Subcutaneous abdominal adipose tissue (tissue), 5 donors: ENCODE measurements around the gene ZNF79.

ENCODE experiments used
- H3K27ac ChIP-seq: one replicate; pipeline ENCODE4 v1.7.0; 2013; ENCODE audit warnings: low read depth, mild to moderate bottlenecking, inconsistent platforms, low read length, moderate library complexity
- H3K27me3 ChIP-seq, 5 donors: one replicate each; pipeline ENCODE4 v1.7.0; 2013; ENCODE audit warnings: low read length in 5 of 5, inconsistent platforms in 1 of 5; ENCODE audit not compliant: control insufficient read depth in 5 of 5, insufficient read depth in 4 of 5
- H3K36me3 ChIP-seq, 5 donors: one replicate each; pipeline ENCODE4 v1.7.0; 2013; ENCODE audit warnings: low read length in 5 of 5; ENCODE audit not compliant: control insufficient read depth in 5 of 5, insufficient read depth in 5 of 5
- H3K4me1 ChIP-seq, 5 donors: one replicate each; pipeline ENCODE4 v1.7.0; 2013; ENCODE audit warnings: low read length in 5 of 5, mild to moderate bottlenecking in 3 of 5, moderate library complexity in 1 of 5; ENCODE audit not compliant: control insufficient read depth in 5 of 5, insufficient read depth in 5 of 5
- H3K4me3 ChIP-seq, 5 donors: one replicate each; pipeline ENCODE4 v1.7.0; 2013; ENCODE audit warnings: low read length in 5 of 5, low read depth in 1 of 5
- H3K9ac ChIP-seq, 5 donors: one replicate each; pipeline ENCODE4 v1.7.0; 2013; ENCODE audit warnings: low read length in 5 of 5, mild to moderate bottlenecking in 4 of 5, moderate library complexity in 3 of 5
- H3K9me3 ChIP-seq, 5 donors: one replicate each; pipeline ENCODE4 v1.7.0; 2013; ENCODE audit warnings: low read length in 5 of 5; ENCODE audit not compliant: control insufficient read depth in 5 of 5
- donor health status: healthy.
- donor health status: healthy.
- donor health status: healthy.
- donor health status: healthy.
- donor health status: healthy.

ZNF79 gene

DNA sequence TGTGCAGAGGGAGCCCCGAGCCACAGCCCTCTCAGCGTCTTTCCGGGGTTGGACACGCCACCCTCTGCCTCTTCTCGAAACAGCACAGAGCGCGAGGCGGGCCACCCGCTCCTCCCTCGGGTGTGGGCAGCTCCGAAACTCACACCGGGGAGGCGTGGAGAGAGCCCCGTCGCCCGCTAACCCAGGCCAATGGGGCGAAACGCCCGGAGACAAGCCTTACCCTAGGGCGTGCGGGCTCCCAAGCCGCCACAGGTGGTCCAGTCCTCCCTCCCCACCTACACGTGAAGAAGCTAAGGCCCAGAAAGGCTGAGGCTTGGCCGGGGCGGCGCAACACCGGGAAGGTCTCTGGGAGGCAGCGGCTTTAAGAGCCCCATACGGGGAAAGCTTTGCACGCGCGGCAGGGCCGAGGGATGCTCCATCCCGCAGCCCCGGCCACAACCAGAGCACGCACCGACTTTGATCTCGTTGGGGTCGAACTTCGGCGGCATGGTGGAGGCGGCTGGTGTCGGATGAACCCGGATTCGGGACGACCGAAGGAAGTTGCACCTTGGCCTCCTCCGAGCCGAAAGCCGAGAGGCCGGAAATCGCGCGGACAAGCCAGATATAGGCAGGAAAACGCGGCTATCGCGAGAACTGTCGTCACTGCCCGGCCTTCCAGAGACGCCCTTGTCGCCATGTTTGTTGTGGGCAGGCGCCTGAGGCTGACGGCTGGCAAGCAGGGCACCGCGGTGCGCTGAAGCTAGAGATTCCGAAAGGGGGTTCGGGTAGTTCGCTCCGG lies 26.8 kb downstream of the ZNF79 start, which contains the start of the genes LRSAM1 and RPL12:
TSS of gene LRSAM1 (plus strand) at position 681 of the 778 bp plus-strand sequence. CDS start 3,018 bp downstream, outside the sequence.
TSS of gene RPL12 (minus strand) at position 577 of the 778 bp plus-strand sequence. CDS start at position 488, 89 bp downstream.
- peak within 1 kb of the TSS; percentile 79 to 92 (median 87) for H3K4me3 ChIP-seq
- peaks cover 10 to 53% (median 41%) of the 10 kb centered on the region in 5 donors for H3K36me3 ChIP-seq
- H3K27me3 ChIP-seq: no peaks in the 10 kb centered on the region
- peak within 1 kb of the TSS; percentile 93 to 98 (median 95) for H3K9ac ChIP-seq
- peaks cover 8 to 61% (median 40%) of the 10 kb centered on the region in 5 donors for H3K4me1 ChIP-seq
- no peaks in the 10 kb centered on the region for H3K9me3 ChIP-seq
- H3K27ac ChIP-seq: peak within 1 kb of the TSS; percentile 92

DNA sequence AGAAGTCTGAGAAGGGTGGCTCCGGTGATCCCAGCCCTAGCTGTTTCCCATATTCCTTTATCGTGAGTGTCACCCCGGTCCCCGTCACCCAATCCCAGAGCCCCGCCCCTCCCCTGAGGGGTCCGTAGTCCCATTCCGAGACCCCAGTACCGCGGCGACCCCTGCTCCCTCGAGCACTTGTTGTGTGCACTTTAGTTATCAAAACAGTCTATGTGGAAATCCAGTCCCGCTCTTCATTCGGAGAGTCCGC lies 27.4 kb downstream of the ZNF79 start:
- H3K9ac ChIP-seq: peak overlapping the region; percentile 78 to 95 (median 93)
- H3K4me3 ChIP-seq: peak overlapping the region; percentile 79 to 92 (median 87)
- H3K27ac ChIP-seq: peak overlapping the region; percentile 92
- peaks cover 8 to 48% (median 36%) of the 10 kb centered on the region in 5 donors for H3K36me3 ChIP-seq
- H3K9me3 ChIP-seq: no peaks in the 10 kb centered on the region
- H3K4me1 ChIP-seq: peaks cover 8 to 62% (median 40%) of the 10 kb centered on the region in 5 donors
- H3K27me3 ChIP-seq: no peaks in the 10 kb centered on the region

DNA sequence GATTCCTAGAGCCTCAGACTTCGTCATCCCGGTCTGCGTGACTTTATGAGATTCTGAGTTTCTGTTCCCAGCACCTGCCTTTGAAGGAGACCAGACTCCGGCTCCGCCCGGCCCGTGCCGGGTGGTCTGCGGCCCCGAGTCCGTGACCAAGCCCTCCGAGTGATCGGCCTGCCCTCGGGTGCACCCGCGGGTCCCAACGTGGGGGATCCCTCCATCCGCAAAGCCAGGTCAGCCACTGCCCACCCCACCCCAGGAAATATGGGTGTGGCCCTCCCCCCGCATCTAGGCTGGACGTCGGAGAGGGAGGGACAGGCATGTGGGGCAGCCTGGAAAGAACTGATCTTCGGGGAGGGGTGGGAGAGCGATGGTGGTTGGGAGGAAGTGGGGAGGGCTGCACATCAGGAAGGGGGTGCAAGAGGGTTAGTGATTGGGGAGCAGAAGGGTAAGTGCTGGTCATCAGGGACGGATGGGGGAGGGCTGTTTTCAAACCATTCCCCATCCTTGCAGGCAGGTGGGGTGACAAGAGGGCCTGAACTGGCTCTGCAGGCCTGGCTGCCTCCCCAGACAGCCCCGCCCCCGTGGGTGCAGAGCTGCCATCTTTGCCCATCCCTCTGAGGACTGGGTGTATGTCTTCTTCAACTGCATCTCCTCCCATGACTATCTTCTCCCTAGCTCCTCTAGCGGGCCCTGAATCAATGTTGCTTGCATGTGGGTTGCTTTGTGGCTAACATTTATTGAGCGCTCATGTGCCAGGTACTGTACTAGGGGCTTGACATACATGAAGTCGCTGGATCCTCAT lies 27.9 kb downstream of the ZNF79 start:
- Histone ChIP-seq H3K27me3 (no peaks in the 10 kb centered on the region), H3K4me3 (peak overlapping the region; percentile 79 to 92 (median 87)), H3K4me1 (peaks cover 8 to 62% (median 40%) of the 10 kb centered on the region in 5 donors), H3K9me3 (no peaks in the 10 kb centered on the region), H3K36me3 (peaks cover 4 to 45% (median 33%) of the 10 kb centered on the region in 5 donors), H3K27ac (peak overlapping the region; percentile 92), H3K9ac (peak overlapping the region; percentile 78 to 95 (median 93))

DNA sequence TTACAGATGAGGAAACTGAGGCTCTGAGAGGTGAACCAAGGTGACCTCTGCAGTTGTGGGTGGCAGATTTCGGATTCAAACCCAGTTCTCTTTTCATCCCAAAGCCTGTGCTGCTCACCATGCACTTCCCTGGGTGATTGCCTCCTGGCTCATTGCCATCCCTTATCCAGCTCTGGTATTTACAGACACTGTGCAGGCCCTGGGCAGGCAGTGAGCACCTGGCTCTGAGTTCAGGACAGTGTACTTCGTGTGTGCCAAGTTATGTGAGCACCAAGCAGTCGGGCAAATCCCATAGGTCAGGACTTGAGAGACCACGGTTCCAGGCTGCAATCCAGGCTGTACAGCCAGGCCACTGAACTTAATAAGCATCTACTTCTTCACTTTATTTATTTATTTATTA lies 28.5 kb downstream of the ZNF79 start:
- Histone ChIP-seq H3K36me3 (peaks cover 4 to 45% (median 32%) of the 10 kb centered on the region in 5 donors), H3K4me3 (peak overlapping the region in 3 of 5 donors; percentile 27 to 92 (median 92)), H3K27ac (no peak overlapping the region)

DNA sequence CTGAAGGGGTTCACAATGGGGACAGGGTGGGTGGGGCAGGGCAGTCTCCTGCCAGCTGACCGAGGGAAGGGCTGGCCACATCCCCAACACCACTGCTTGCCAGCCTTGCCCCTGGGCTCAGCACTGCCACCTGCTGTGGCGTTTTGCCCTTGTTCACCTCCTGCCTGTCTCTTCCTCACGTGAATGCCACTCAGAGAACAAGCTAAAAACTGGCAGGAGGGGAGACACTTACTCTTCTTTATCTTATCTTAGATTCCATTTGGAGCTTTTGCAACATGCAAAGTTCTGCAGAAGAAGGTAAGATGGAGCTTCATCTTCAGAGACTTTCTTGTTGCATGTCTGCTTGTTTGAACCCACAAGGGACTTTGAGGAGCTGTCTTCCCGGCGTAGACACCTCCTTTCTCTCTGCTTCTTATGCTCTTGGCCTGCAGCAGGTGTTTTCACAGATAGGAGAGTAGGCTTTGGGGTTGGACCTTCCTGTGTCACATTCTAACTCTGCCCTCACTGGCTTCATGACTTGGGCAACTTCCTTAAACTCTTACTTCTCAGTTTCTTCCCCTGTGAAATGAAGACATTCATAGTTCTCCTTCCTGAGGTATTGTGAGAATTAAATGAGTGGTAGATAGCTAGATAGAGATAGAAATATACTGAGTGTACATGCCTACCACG lies 31.3 kb downstream of the ZNF79 start:
- Histone ChIP-seq H3K9ac (no peak overlapping the region), H3K4me1 (peaks cover under 1 to 46% (median 26%) of the 10 kb centered on the region in 5 donors), H3K36me3 (peaks cover 0 to 40% (median 26%) of the 10 kb centered on the region in 5 donors)

More for the DNA sequence above, 28.5 kb downstream of the ZNF79 start:
- Histone ChIP-seq H3K9ac (no peak overlapping the region), H3K27me3 (no peaks in the 10 kb centered on the region), H3K9me3 (no peaks in the 10 kb centered on the region), H3K4me1 (peaks cover 8 to 62% (median 40%) of the 10 kb centered on the region in 5 donors)

DNA sequence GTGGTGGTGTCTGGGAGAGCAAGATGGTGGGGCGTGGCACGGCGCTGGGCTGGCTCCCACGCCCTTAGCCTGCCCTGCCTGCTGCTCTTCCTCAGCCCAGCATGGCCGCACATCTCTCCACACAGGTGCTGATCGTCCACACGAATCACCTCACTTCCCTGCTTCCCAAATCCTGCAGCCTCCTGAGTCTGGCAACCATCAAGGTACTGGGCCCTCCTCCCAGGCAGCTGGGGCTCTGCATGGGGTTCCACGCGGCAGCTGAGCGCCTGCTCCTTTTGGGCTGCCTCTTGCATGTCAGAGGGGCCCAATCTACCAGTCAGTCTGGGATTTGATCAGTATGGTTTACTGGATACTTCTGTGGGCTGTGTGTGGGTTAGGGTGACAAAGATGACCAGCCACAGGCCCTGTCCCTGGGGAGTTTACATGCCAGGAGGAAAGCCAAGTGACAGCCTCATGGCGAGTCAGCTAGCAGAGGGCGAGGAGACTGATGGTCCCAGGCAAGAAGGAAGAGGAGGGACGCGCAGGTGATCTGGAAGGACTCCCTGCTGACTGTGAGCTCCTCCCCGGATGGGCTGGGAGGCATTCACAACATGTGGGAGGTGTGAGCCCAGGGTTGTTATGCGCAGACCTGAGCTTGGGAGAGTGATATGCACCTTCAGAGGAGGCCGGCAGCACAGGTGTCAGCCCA lies 33.2 kb downstream of the ZNF79 start:
- H3K9me3 ChIP-seq: no peaks in the 10 kb centered on the region
- H3K27ac ChIP-seq: no peak overlapping the region
- H3K4me1 ChIP-seq: peaks cover 0 to 31% (median 11%) of the 10 kb centered on the region in 5 donors
- no peaks in the 10 kb centered on the region for H3K27me3 ChIP-seq
- H3K4me3 ChIP-seq: no peak overlapping the region
- no peak overlapping the region for H3K9ac ChIP-seq
- peaks cover 0 to 56% (median 40%) of the 10 kb centered on the region in 5 donors for H3K36me3 ChIP-seq

More for the DNA sequence above, 31.3 kb downstream of the ZNF79 start:
- H3K4me3 ChIP-seq: no peak overlapping the region
- no peaks in the 10 kb centered on the region for H3K27me3 ChIP-seq
- H3K9me3 ChIP-seq: no peaks in the 10 kb centered on the region
- no peak overlapping the region for H3K27ac ChIP-seq

DNA sequence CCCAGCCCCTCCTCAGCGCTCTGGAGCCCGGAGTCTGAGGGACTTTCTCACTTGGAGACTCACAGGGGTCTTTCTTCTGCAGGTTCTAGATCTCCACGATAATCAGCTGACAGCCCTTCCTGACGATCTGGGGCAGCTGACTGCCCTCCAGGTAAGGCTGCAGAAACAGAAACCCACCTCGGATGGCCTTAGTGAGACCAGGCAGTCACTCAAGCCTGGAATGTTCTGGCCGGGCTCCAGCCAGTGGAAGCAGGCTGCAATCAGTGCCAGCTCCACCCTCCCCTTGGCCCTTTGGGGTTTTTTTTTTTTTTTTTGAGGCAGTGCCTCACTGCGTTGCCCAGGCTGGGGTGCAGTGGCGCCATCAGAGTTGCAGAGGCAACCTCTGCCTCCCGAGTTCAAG lies 34.7 kb downstream of the ZNF79 start:
- H3K4me3 ChIP-seq: no peak overlapping the region
- no peaks in the 10 kb centered on the region for H3K9me3 ChIP-seq
- H3K9ac ChIP-seq: no peak overlapping the region
- no peaks in the 10 kb centered on the region for H3K27me3 ChIP-seq
- peaks cover 0 to 21% (median 10%) of the 10 kb centered on the region in 5 donors for H3K4me1 ChIP-seq
- no peak overlapping the region for H3K27ac ChIP-seq
- peaks cover 0 to 71% (median 51%) of the 10 kb centered on the region in 5 donors for H3K36me3 ChIP-seq

DNA sequence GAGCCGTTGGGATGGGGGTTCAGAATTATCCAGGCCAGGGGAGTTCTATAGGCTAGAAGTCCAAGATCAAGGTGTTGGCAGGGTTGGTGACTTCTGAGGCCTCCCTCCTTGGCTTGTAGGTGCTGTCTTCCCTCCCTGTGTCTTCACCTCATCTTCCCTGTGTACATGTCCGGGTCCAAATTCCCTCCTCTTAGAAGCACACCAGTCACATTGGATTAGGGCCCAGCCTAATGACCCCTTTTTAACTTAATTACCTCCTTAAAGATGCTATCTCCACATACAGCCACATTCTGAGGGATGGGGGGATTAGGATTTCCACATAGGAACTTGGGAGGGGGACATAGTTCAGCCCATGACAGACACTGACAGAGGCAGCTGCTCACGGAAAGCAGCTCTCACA lies 39.2 kb downstream of the ZNF79 start:
- no peak overlapping the region for H3K27ac ChIP-seq
- H3K9me3 ChIP-seq: no peaks in the 10 kb centered on the region
- no peak overlapping the region for H3K4me3 ChIP-seq
- H3K36me3 ChIP-seq: peaks cover 0 to 79% (median 65%) of the 10 kb centered on the region in 5 donors
- no peaks in the 10 kb centered on the region for H3K27me3 ChIP-seq
- H3K4me1 ChIP-seq: peaks cover 0 to 5% (median 2%) of the 10 kb centered on the region in 5 donors
- H3K9ac ChIP-seq: no peak overlapping the region

DNA sequence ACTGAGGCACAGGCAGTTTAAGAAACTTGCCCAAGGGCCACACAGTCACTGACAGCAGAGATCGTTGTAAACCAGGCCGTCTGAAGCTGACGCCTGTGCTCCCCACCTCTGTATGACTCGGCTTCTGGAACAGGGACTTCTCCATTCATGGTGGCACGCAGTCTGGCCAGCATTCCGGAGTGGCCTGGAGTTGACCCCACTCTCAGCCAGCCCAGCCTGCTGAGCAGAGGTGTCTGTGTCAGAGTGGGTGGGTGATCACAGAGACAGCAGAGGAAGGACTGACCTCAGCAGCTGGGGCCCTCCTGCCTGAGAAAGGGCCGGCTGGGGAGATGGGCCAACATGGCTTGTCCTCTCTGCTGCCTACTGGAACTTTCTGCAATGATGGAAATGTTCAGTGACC lies 39.7 kb downstream of the ZNF79 start:
- Histone ChIP-seq H3K27ac (no peak overlapping the region), H3K27me3 (no peaks in the 10 kb centered on the region), H3K9ac (no peak overlapping the region), H3K4me1 (peaks cover 0 to 2% (median 0%) of the 10 kb centered on the region in 5 donors), H3K9me3 (no peaks in the 10 kb centered on the region), H3K4me3 (no peak overlapping the region), H3K36me3 (peaks cover 0 to 82% (median 66%) of the 10 kb centered on the region in 5 donors)
